ENCODE results near the gene CPTP.

CPTP gene

DNA sequence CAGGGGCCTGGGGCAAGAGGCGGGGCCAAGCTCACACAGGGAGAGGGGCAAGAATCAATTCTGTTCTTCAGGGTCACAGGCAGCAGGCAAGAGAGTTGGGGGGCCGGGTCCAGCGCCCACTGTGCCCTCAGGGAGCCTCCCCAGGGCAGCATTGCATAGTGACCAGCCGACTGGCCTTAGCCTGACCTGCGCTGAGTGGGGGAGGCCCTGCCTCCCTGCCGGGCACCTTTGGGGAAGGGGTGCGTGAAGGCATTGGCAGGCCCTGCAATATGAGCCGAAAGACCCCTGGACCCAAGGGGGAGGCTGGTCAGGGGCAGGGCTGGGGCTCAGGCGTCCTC lies 32.2 kb upstream of the CPTP start:
- DNase-seq (ENCODE audit: low read depth), result no peak

- no peak for DNase-seq (ENCODE audit: low read depth)
Measured at GRCh38 chr1:1292851-1293250, 31.8 kb upstream of the CPTP start.

GRCh38 chr1:1293263-1294249 lies 31.0 kb upstream of the CPTP start:
- DNase-seq (ENCODE audit: low read depth), result no peak

DNA sequence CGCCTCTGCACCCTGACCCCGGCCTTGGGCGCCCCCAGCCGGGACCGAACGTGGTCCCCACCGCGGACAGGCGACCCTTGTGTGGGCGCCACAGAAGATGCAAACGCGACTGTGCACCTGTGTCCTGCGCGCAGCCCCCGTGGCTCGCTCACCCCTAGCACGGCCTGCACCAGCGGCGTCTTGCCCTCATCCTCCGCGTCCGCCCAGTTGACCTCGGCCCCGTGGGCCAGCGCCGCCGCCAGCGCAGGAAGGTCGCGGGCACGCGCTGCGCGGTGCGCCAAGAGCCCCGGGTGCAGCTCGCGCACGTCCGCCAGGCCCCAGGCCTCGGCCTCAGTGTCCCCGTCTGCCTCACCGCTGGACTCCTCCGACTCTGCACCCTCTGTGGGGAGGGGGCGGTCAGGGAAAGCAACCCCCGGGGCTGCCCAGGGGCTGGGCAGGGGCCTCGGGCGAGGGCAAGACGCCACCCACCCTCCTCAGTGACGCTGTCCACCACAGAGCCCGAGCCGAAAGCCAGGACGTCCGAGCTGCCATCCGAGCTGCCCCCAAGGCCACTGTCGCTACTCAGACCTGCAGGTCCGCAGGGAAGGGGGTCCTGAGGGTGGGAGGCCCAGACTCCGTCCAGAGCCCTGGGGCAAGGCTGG lies 30.2 kb upstream of the CPTP start:
- no peak for DNase-seq (ENCODE audit: low read depth)

DNA sequence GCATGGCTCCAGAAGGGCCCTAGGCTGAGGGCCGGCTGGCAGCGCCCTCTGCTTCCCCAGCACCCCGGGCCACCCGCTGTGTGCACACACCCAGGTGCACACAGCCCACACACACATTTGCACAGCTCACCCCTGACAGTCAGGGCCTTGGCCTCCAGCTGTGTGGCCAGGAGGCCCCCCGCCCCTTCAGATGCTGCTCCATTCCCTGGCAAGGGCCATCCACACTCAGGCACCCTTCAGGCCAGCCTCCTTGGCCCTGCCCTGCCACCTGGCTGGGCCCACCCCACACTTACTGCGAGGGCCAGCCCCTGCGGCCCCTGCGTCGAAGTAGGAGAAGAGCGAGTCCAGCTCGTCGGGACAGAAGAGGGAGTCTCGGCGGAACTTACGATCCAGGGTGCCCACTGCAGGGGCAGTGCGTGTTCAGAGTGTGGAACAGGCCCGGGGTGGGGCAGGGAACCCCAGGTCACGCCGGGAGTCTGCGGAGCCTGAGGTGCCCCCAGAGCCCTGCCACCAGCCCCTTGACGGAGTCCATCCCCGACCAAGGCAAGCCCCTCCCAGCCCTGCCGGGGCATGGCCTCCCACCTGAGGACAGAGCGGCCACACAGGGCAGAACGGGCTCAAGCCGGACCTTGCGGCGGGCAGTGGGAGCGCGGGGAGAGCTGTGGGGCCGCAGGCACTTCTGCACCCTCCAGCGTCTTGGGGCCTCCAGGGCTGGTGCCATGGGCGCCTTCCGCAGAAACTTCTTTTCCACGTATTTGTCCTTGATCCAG lies 29.3 kb upstream of the CPTP start:
- DNase-seq (ENCODE audit: low read depth), result no peak

DNA sequence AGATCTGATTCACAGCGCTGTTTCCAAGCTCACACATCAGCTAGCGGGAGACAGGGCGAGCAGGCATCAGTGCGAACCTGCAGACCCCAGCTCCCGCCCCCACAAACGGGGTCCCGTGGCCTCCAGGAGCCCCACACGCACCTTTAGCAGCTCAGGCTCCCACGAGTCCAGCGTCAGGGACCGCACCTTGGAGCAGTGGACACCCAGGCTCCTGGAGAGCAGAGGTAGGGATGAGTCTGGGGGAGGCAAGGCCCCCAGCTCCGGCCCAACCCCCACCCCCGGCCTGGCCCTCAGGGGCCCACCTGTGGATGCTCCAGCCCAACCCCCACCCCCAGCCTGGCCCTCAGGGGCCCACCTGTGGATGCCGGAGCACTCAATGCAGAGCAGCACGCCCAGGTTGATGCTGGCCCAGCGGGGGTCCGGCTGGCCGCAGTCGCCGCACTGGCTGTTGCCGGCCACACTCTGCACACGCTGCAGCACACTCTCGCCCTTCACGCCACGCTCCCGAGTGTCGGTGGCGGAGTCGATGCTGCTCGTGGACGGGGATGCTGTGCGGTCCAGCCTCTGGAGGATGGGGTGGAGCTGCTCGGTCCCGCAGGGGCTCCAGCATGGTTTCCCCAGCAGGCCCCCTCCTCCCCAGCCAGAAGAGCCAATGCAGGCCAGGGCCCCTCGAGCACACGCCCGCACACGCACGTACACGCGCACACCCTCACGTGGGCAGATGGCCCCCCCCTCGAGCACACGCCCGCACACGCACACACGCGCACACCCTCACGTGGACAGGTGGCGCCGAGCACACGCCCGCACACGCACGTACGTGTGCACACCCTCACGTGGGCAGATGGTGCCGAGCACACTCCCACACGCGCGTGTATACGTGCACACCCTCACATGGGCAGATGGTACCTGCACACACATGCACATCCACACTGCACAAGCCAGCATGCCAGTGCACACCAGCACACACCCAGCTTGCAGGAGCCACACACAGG lies 28.2 kb upstream of the CPTP start:
- DNase-seq (ENCODE audit: low read depth), result no peak

- DNase-seq (ENCODE audit: low read depth), result no peak
Measured at GRCh38 chr1:1297802-1298424, 26.7 kb upstream of the CPTP start.

- DNase-seq (ENCODE audit: low read depth), result no peak
Measured at GRCh38 chr1:1298861-1299685, 25.5 kb upstream of the CPTP start.

GRCh38 chr1:1299686-1300351 lies 24.8 kb upstream of the CPTP start:
- DNase-seq (ENCODE audit: low read depth), result no peak

DNA sequence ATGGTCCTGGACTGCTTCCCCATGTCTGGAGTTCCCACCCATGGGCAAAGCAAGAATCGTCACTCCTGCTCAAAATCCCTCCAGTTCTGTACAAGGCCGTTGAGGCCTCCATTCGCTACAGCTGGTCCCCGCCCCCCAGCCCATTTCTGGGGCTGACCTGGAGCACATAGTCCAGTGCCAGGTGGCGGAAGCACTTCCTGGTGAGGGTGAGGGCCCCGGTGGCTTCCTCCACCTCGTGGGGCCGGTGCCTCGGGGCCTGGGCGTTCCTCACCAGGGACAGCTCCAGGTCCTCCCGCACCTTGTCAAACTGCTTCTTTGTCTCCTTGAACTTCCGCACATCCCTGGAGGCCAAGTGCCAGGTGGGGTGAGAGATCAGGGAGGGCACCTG lies 24.3 kb upstream of the CPTP start:
- DNase-seq (ENCODE audit: low read depth), result no peak

- DNase-seq (ENCODE audit: low read depth), result no peak
Measured at GRCh38 chr1:1302006-1302430, 22.6 kb upstream of the CPTP start.

GRCh38 chr1:1302951-1303509 lies 21.6 kb upstream of the CPTP start:
- DNase-seq (ENCODE audit: low read depth), result no peak

- no peak for DNase-seq (ENCODE audit: low read depth)
Measured at GRCh38 chr1:1303736-1304135, 20.9 kb upstream of the CPTP start.

GRCh38 chr1:1304331-1305299 lies 20.0 kb upstream of the CPTP start:
- DNase-seq (ENCODE audit: low read depth), result no peak

DNA sequence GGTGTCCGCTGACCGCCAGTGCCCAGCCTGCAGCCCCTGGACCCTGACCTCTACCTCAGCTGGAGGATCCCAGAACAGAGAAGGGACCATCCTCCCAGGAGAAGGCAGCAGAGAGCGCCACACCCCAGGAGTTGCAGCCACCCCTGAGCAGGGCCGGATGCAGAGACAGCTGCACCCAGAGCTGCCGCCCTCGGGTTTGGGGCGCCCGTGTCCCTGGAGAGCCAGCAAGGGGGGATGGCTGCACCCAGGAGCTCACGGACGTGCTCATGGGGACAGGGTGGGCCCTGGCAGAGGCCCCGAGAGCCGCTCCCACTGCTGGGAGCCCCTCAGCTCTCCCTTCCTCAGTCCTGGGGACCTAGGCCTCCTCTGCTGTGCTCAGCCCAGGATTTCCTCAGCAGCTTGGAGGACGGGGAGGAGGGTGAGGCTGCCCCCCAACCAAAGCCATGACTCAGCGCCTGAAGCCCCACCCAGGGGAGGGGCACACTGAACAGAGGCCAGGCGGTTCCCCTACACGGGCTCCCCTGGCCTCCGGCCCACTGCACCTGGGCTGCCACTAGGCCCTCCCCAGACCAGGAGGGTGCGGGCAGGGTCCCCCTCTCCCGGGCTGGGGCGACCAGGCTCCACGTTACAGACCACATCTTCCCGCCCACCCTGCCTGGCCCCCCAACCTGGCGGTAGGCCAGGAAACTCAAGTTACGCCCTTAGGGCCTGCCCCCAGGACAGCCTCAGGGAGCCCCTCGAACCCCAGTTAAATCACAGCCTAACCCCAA lies 19.1 kb upstream of the CPTP start:
- peak; percentile 61 for DNase-seq (ENCODE audit: low read depth)

DNA sequence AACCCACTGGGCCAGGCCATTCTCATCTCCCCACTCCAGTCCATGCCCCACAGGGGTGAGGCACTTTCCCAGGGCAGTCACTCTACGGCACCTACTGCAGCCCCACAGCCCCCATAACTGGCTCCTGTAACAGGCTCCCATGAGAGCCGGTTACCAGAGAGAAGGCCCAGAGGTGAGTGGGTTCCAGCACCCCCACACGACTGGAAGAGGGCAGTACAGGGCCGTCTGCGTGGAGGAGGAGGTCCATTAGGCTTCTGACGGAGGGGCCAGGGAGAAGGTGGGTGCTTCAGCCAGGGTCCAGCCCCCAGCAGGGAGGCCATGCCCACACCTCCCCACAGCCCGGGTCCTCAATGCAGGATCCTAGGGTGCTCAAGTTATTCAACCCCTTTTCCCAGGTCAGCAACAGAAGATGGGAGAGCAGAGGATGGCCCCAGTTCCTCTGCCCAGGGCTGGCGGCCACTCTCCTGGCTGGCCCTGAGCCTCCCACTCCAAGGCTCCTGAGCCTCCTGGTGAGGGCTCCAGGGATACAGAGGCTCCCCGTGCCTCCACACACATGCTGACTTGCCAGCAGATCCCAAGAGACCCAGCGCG lies 18.4 kb upstream of the CPTP start:
- no peak for DNase-seq (ENCODE audit: low read depth)
